ENCODE results near the gene HOXB5.

GRCh38 chr17:48575066-48575582, 18.5 kb downstream of the HOXB5 start:
- no peak for TF ChIP-seq CTCF (IDR thresholded peaks at IDR 0.05)
- TF ChIP-seq POLR2A (IDR thresholded peaks at IDR 0.05) = no peak
